ENCODE data around the gene ABCG2.

ABCG2 gene

GRCh38 chr4:88043586-88044340 is 114.7 kb downstream of the ABCG2 start:
- DNase-seq = no peak
- Histone ChIP-seq H3K27ac (no peak overlapping the region), H3K4me3 (ENCODE audit: low read depth, low read length) (no peak overlapping the region), H3K9me3 (ENCODE audit: severe bottlenecking) (no peaks in the 10 kb centered on the region), H3K36me3 (peaks cover 76% of the 10 kb centered on the region), H3K27me3 (ENCODE audit: insufficient read depth, low read depth, severe bottlenecking) (no peaks in the 10 kb centered on the region)
- no peak for TF ChIP-seq CTCF (IDR thresholded peaks at IDR 0.05; ENCODE audit: low read depth, low read length)

GRCh38 chr4:88043001-88043400 is 115.4 kb downstream of the ABCG2 start:
- H3K27ac ChIP-seq = no peak overlapping the region
- H3K36me3 ChIP-seq = peaks cover 77% of the 10 kb centered on the region
- DNase-seq = no peak
- H3K4me3 ChIP-seq (ENCODE audit: low read depth, low read length) = no peak overlapping the region
- TF ChIP-seq CTCF (IDR thresholded peaks at IDR 0.05; ENCODE audit: low read depth, low read length) = no peak
- no peaks in the 10 kb centered on the region for H3K27me3 ChIP-seq (ENCODE audit: insufficient read depth, low read depth, severe bottlenecking)
- H3K9me3 ChIP-seq (ENCODE audit: severe bottlenecking) = no peaks in the 10 kb centered on the region

GRCh38 chr4:88041626-88042025 is 116.8 kb downstream of the ABCG2 start:
- no peak for TF ChIP-seq CTCF (IDR thresholded peaks at IDR 0.05; ENCODE audit: low read depth, low read length)
- no peaks in the 10 kb centered on the region for H3K9me3 ChIP-seq (ENCODE audit: severe bottlenecking)
- no peak overlapping the region for H3K27ac ChIP-seq
- H3K27me3 ChIP-seq (ENCODE audit: insufficient read depth, low read depth, severe bottlenecking) = no peaks in the 10 kb centered on the region
- H3K4me3 ChIP-seq (ENCODE audit: low read depth, low read length) = no peak overlapping the region
- peaks cover 72% of the 10 kb centered on the region for H3K36me3 ChIP-seq
- DNase-seq = no peak

- peaks cover 68% of the 10 kb centered on the region for H3K36me3 ChIP-seq
- H3K4me3 ChIP-seq (ENCODE audit: low read depth, low read length) = no peak overlapping the region
- no peak for TF ChIP-seq CTCF (IDR thresholded peaks at IDR 0.05; ENCODE audit: low read depth, low read length)
- no peaks in the 10 kb centered on the region for H3K27me3 ChIP-seq (ENCODE audit: insufficient read depth, low read depth, severe bottlenecking)
- H3K9me3 ChIP-seq (ENCODE audit: severe bottlenecking) = no peaks in the 10 kb centered on the region
- DNase-seq = no peak
- H3K27ac ChIP-seq = no peak overlapping the region
Measured at GRCh38 chr4:88040707-88041106, 117.7 kb downstream of the ABCG2 start.
